ENCODE data around the gene GABBR2. TPM values are rescaled to one million over a fixed set of nuclear protein-coding genes. Genes with fewer than 3 reads are reported as not detected.

Gene GABBR2
- polyA plus RNA-seq, 1 of the 3 experiments (the other 2 are of a cell fraction) = not detected

DNA sequence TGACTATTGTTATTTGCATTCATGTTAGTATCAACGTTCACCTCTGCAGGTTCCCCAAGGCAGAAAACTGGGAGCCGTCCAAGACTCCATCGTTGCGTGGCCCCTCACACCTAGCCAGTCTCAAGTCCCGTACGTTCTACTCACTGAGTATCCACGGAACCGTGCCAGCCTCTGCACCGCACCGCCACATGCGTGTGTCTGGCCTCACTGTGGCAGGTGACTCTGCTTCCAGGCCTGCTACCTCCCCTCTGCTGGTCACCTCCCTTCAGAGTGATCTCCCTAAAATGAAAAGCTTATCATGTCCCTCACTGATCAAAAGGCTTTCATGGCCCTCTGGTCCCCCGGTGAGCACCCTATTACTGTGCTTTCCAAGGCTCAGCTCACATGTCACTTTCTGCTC, 108.1 kb downstream of the GABBR2 start:
- CTCF ChIA-PET = interaction anchor here (1.2 kb wide), 1 partner anchor 20 kb away, joined by 3 read pairs; no protein-coding TSS in a partner anchor
- WGBS (ENCODE audit: low lambda C conversion rate) = 59% methylated on average over 12 of the region's 12 CpGs

GRCh38 chr9:98599566-98600216, 109.0 kb downstream of the GABBR2 start:
- no peaks in the 10 kb centered on the region for H3K9me3 ChIP-seq
- no peaks in the 10 kb centered on the region for H3K79me2 ChIP-seq (ENCODE audit: insufficient read depth)
- no peak overlapping the region for H3K9ac ChIP-seq
- H3K4me3 ChIP-seq (ENCODE audit: low read depth in 2 of 2, low read length in 1 of 2) = no peak overlapping the region
- TF ChIP-seq EP300 (IDR thresholded peaks at IDR 0.05; ENCODE audit: borderline replicate concordance in 1 of 2, low read depth in 1 of 2, low read length in 1 of 2) = no peak
- no peak for TF ChIP-seq ZBTB33 (IDR thresholded peaks at IDR 0.05; ENCODE audit: borderline replicate concordance, low read depth)
- TF ChIP-seq CTCF (IDR thresholded peaks at IDR 0.05) = no peak
- no peak for TF ChIP-seq JUND (IDR thresholded peaks at IDR 0.05)
- no peak for TF ChIP-seq RAD21 (IDR thresholded peaks at IDR 0.05; ENCODE audit: low read length)
- TF ChIP-seq MAX (IDR thresholded peaks at IDR 0.05; ENCODE audit: low read depth) = no peak
- TF ChIP-seq NRF1 (IDR thresholded peaks at IDR 0.05; ENCODE audit: low read depth, low read length) = no peak
- no peak for TF ChIP-seq GATA2 (CRISPR knock-in tag; IDR thresholded peaks at IDR 0.05)
- H3F3A ChIP-seq (replicated peaks; ENCODE audit: insufficient read depth) = no peaks in the 10 kb centered on the region
- H3K4me2 ChIP-seq = no peak overlapping the region
- H3K36me3 ChIP-seq (replicated peaks in 1 of 2; ENCODE audit: control insufficient read depth in 1 of 2, insufficient read depth in 2 of 2, low read length in 1 of 2) = no peaks in the 10 kb centered on the region
- ChIA-PET CTCF (no interaction called here), POLR2A (no interaction called here)
- WGBS (ENCODE audit: low lambda C conversion rate) = 50% methylated on average over 5 of the region's 8 CpGs
- peaks cover 4% of the 10 kb centered on the region; the same call in 1 of the 2 replicates for H3K27me3 ChIP-seq (ENCODE audit: insufficient read depth)
- H2AFZ ChIP-seq (ENCODE audit: low read depth) = no peak overlapping the region
- H3K4me1 ChIP-seq (ENCODE audit: control insufficient read depth in 1 of 2, insufficient read depth in 2 of 2, low read depth in 1 of 2, low read length in 1 of 2) = no peaks in the 10 kb centered on the region
- no peak for DNase-seq
- H3K27ac ChIP-seq (ENCODE audit: low read depth in 2 of 2, low read length in 1 of 2) = no peak overlapping the region
- H3K9me2 ChIP-seq = no peaks in the 10 kb centered on the region
- H4K20me1 ChIP-seq (ENCODE audit: insufficient read depth) = no peaks in the 10 kb centered on the region

More for the DNA sequence above, 108.1 kb downstream of the GABBR2 start:
- Histone ChIP-seq H3K4me3 (ENCODE audit: low read depth in 2 of 2, low read length in 1 of 2) (no peak overlapping the region), H3K9me2 (no peaks in the 10 kb centered on the region), H3K4me1 (ENCODE audit: control insufficient read depth in 1 of 2, insufficient read depth in 2 of 2, low read depth in 1 of 2, low read length in 1 of 2) (no peaks in the 10 kb centered on the region), H3K9ac (no peak overlapping the region), H3K79me2 (ENCODE audit: insufficient read depth) (no peaks in the 10 kb centered on the region), H3K27ac (ENCODE audit: low read depth in 2 of 2, low read length in 1 of 2) (no peak overlapping the region), H3K27me3 (ENCODE audit: insufficient read depth) (peaks cover 4% of the 10 kb centered on the region; the same call in 1 of the 2 replicates), H3F3A (replicated peaks; ENCODE audit: insufficient read depth) (no peaks in the 10 kb centered on the region), H3K36me3 (replicated peaks in 1 of 2; ENCODE audit: control insufficient read depth in 1 of 2, insufficient read depth in 2 of 2, low read length in 1 of 2) (no peaks in the 10 kb centered on the region), H3K4me2 (no peak overlapping the region), H4K20me1 (ENCODE audit: insufficient read depth) (no peaks in the 10 kb centered on the region), H3K9me3 (no peaks in the 10 kb centered on the region), H2AFZ (ENCODE audit: low read depth) (no peak overlapping the region)
- no peak for DNase-seq
- TF ChIP-seq ELF1 (IDR thresholded peaks at IDR 0.05) (no peak), FOSL2 (IDR thresholded peaks at IDR 0.05; ENCODE audit: borderline replicate concordance, low read depth) (no peak), TEAD4 (IDR thresholded peaks at IDR 0.05; ENCODE audit: borderline replicate concordance, insufficient read depth) (no peak), RFX5 (IDR thresholded peaks at IDR 0.05; ENCODE audit: low read length) (no peak), RCOR1 (IDR thresholded peaks at IDR 0.05; ENCODE audit: low read length) (no peak), GATA2 (CRISPR knock-in tag; IDR thresholded peaks at IDR 0.05) (no peak), SMC3 (IDR thresholded peaks at IDR 0.05; ENCODE audit: low read depth, low read length) (no peak), USF2 (IDR thresholded peaks at IDR 0.05; ENCODE audit: borderline replicate concordance, low read depth, low read length) (no peak), NRF1 (IDR thresholded peaks at IDR 0.05; ENCODE audit: low read depth, low read length) (no peak), CHD2 (IDR thresholded peaks at IDR 0.05; ENCODE audit: low read length, partially characterized antibody) (no peak), TCF12 (IDR thresholded peaks at IDR 0.05) (no peak), MEF2A (IDR thresholded peaks at IDR 0.05; ENCODE audit: borderline replicate concordance, low read depth) (no peak), NFIC (IDR thresholded peaks at IDR 0.05; ENCODE audit: borderline replicate concordance) (no peak), YY1 (IDR thresholded peaks at IDR 0.05; ENCODE audit: low read depth) (no peak), EZH2phosphoT487 (IDR thresholded peaks at IDR 0.05; ENCODE audit: borderline replicate concordance, low read depth) (no peak), JUND (IDR thresholded peaks at IDR 0.05) (no peak)
- TF ChIP-seq, protein P1, sequence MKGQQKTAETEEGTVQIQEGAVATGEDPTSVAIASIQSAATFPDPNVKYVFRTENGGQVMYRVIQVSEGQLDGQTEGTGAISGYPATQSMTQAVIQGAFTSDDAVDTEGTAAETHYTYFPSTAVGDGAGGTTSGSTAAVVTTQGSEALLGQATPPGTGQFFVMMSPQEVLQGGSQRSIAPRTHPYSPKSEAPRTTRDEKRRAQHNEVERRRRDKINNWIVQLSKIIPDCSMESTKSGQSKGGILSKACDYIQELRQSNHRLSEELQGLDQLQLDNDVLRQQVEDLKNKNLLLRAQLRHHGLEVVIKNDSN (IDR thresholded peaks at IDR 0.05; ENCODE audit: borderline replicate concordance, low read depth) = no peak
- POLR2A ChIA-PET = no interaction called here
